Endodermal cell (in vitro differentiated cells): ENCODE measurements around the gene ERMARD. TPM values are rescaled to one million over a fixed set of nuclear protein-coding genes. Genes with fewer than 3 reads are reported as not detected.

Experiments used
- DNase-seq: peaks from one replicate; pipeline ENCODE4 v3.0.0-alpha.2; 2017
- H3K27ac ChIP-seq: 2 replicates; pipeline ENCODE4 v1.5.1; 2013; ENCODE audit warnings: mild to moderate bottlenecking, low read depth, low read length, moderate library complexity
- H3K27me3 ChIP-seq: 2 replicates; pipeline ENCODE4 v1.6.1; 2013; ENCODE audit warnings: mild to moderate bottlenecking, low read length, moderate library complexity; ENCODE audit not compliant: insufficient read depth, control insufficient read depth, poor library complexity, severe bottlenecking
- H3K36me3 ChIP-seq: 2 replicates; pipeline ENCODE4 v1.7.0; 2013; ENCODE audit warnings: mild to moderate bottlenecking, low read length, moderate library complexity; ENCODE audit not compliant: control insufficient read depth, insufficient read depth
- H3K4me1 ChIP-seq: one replicate; pipeline ENCODE4 v1.7.0; 2013; ENCODE audit warnings: low read length; ENCODE audit not compliant: control insufficient read depth, insufficient read depth
- H3K4me3 ChIP-seq: 2 replicates; pipeline ENCODE4 v1.5.1; 2013; ENCODE audit warnings: mild to moderate bottlenecking, low read length, moderate library complexity
- H3K9ac ChIP-seq: 2 replicates; pipeline ENCODE4 v1.6.1; 2013; ENCODE audit warnings: mild to moderate bottlenecking, low read length, moderate library complexity; ENCODE audit not compliant: poor library complexity, severe bottlenecking; ENCODE audit errors: extremely low read depth
- H3K9me3 ChIP-seq: 2 replicates; pipeline ENCODE4 v1.6.1; 2013; ENCODE audit warnings: mild to moderate bottlenecking, low read length, moderate library complexity; ENCODE audit not compliant: control insufficient read depth
- H3K27ac Mint-ChIP-seq: 2 replicates; pipeline ENCODE4 v1.8.0; 2020; ENCODE audit warnings: mixed read lengths
- H3K27me3 Mint-ChIP-seq: 2 replicates; pipeline ENCODE4 v1.8.0; 2021; ENCODE audit warnings: mild to moderate bottlenecking, mixed read lengths; ENCODE audit not compliant: insufficient read depth
- H3K36me3 Mint-ChIP-seq: 2 replicates; pipeline ENCODE4 v1.8.0; 2020; ENCODE audit warnings: low read depth, mixed read lengths
- H3K4me1 Mint-ChIP-seq: 2 replicates; pipeline ENCODE4 v1.8.0; 2020; ENCODE audit warnings: mixed read lengths
- H3K4me3 Mint-ChIP-seq: 2 replicates; pipeline ENCODE4 v1.8.0; 2020; ENCODE audit warnings: mild to moderate bottlenecking, moderate library complexity, mixed read lengths
- H3K9me3 Mint-ChIP-seq: 2 replicates; pipeline ENCODE4 v1.8.0; 2020; ENCODE audit warnings: mild to moderate bottlenecking, mixed read lengths
- CTCF ChIP-seq: fragments of 200-600 bp; sonication (generic); conservative IDR thresholded peaks from 2 replicates; pipeline ENCODE4 v1.5.0; 2021; ENCODE audit warnings: antibody characterized with exemption, mild to moderate bottlenecking
- WGBS, 2 experiments: methylation state at CpG; one replicate each; pipeline versions ENCODE4 v1.1.5 to v1.1.7; 2013; ENCODE audit warnings: missing lambda C conversion rate in 2 of 2, mixed read lengths in 1 of 2; ENCODE audit not compliant: insufficient coverage in 1 of 2, insufficient read length in 1 of 2; 5-methylcytosine and 5-hydroxymethylcytosine counted together
- total RNA-seq, 2 donors: library from RNA; stranded (reverse); fragmentation: NEBNext Ultra II Directional in 1 of 2; extraction: Animal tissue kit (Norgen Biotek cat#: 25700) in 1 of 2; gene quantifications; 2 replicates in 1 of 2; 3 replicates in 1 of 2; pipeline ENCODE4 v1.2.1, GENCODE V29; 2021

The ERMARD gene
- total RNA-seq, 2 donors from 2014 or later = 14.4 to 24.2 TPM

- H3K9me3 Mint-ChIP-seq = peaks cover under 1% of the 10 kb centered on the region
- H3K27ac Mint-ChIP-seq = peak overlapping the region; percentile 85
- WGBS, 2 experiments = 7 to 8% methylated on average over 9 to 22 of the region's 22 CpGs
- no peak for TF ChIP-seq CTCF
- H3K4me1 Mint-ChIP-seq = peaks cover 28% of the 10 kb centered on the region
- peak overlapping the region; percentile 91 for H3K4me3 Mint-ChIP-seq
- DNase-seq = no peak
- H3K27ac ChIP-seq = peak overlapping the region; percentile 90
- H3K27me3 ChIP-seq = no peaks in the 10 kb centered on the region
- peaks cover 58% of the 10 kb centered on the region for H3K36me3 ChIP-seq
- peaks cover 11% of the 10 kb centered on the region for H3K4me1 ChIP-seq
- H3K4me3 ChIP-seq = peak overlapping the region; percentile 95
- H3K9me3 ChIP-seq = peaks cover 5% of the 10 kb centered on the region
- H3K36me3 Mint-ChIP-seq = peaks cover 26% of the 10 kb centered on the region
- peak overlapping the region; percentile 83 for H3K9ac ChIP-seq
- no peaks in the 10 kb centered on the region for H3K27me3 Mint-ChIP-seq
Measured at GRCh38 chr6:169702840-169703246, 48.6 kb upstream of the ERMARD start.

- 100% methylated on average over 2 of the region's 2 CpGs; no CpG with 5 or more reads in 1 of the 2 experiments for WGBS, 2 experiments
- Mint-ChIP-seq H3K4me1 (peaks cover 19% of the 10 kb centered on the region), H3K4me3 (no peak overlapping the region), H3K36me3 (peaks cover 32% of the 10 kb centered on the region), H3K27me3 (no peaks in the 10 kb centered on the region), H3K9me3 (no peaks in the 10 kb centered on the region), H3K27ac (no peak overlapping the region)
- H3K4me1 ChIP-seq = no peaks in the 10 kb centered on the region
- H3K9me3 ChIP-seq = no peaks in the 10 kb centered on the region
- peaks cover 85% of the 10 kb centered on the region for H3K36me3 ChIP-seq
- DNase-seq = no peak
- H3K27me3 ChIP-seq = no peaks in the 10 kb centered on the region
- H3K27ac ChIP-seq = no peak overlapping the region
- no peak for TF ChIP-seq CTCF
- no peak overlapping the region for H3K4me3 ChIP-seq
- H3K9ac ChIP-seq = no peak overlapping the region
Measured at GRCh38 chr6:169707772-169708171, 43.6 kb upstream of the ERMARD start.

- no peaks in the 10 kb centered on the region for H3K27me3 ChIP-seq
- Mint-ChIP-seq H3K27me3 (no peaks in the 10 kb centered on the region), H3K9me3 (no peaks in the 10 kb centered on the region), H3K4me3 (no peak overlapping the region), H3K4me1 (peaks cover 5% of the 10 kb centered on the region), H3K27ac (no peak overlapping the region), H3K36me3 (peaks cover 37% of the 10 kb centered on the region)
- no peaks in the 10 kb centered on the region for H3K4me1 ChIP-seq
- no peaks in the 10 kb centered on the region for H3K9me3 ChIP-seq
- peaks cover 85% of the 10 kb centered on the region for H3K36me3 ChIP-seq
- no peak overlapping the region for H3K27ac ChIP-seq
- no peak overlapping the region for H3K9ac ChIP-seq
- TF ChIP-seq CTCF = no peak
- no peak for DNase-seq
- H3K4me3 ChIP-seq = no peak overlapping the region
Measured at GRCh38 chr6:169709293-169709692, 42.1 kb upstream of the ERMARD start.
